Adrenal gland (tissue), 5 donors: Measurements from ENCODE around the gene MC5R.

Source experiments
- CTCF ChIP-seq, 6 experiments: fragments of 450-650 bp in 4 of 6; fragments of 200-600 bp in 2 of 6; sonication (generic) in 1 of 6; IDR thresholded peaks; 1 replicate in 5 of 6; 2 replicates in 1 of 6; pipeline versions ENCODE4 v1.5.1 to v1.8.0; 2016 to 2021; ENCODE audit warnings: antibody characterized with exemption in 6 of 6, mild to moderate bottlenecking in 2 of 6, moderate library complexity in 1 of 6
- POLR2A ChIP-seq, 2 donors: fragments of 450-650 bp; IDR thresholded peaks; one replicate each; pipeline ENCODE4 v1.6.1; 2017; ENCODE audit warnings: antibody characterized with exemption in 2 of 2, mild to moderate bottlenecking in 2 of 2, moderate library complexity in 1 of 2
- donor health status: DM: no; HTN: no; CAD: no.

DNA sequence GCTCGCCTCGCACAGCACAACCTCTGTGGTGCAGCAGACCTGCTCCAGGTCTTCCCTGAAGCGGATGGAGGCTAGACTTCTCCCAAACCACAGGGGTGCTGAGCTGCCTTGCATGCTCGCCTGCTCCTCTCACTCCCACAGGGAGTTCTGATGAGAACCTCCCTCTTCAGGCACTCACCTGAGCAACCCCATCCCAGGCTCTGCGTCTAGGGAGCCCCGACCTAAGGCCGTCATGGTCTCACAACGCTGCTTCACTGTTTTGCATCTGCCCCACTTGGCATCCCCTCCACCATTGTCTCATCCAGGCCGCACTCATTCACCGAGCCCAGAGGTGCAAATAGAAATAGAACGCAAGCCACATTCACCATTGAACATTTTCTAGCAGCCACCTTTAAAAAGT is 24.6 kb upstream of the MC5R start:
- no peak for TF ChIP-seq CTCF (IDR thresholded peaks at IDR 0.05)
- no peak for TF ChIP-seq POLR2A (IDR thresholded peaks at IDR 0.05)
